NCI-H2107 treated with DMSO at 0.1 percent for 48 hours (cell line): ENCODE measurements around the gene EPAS1.
"Not testable (repeated sequence)": the region's sequence is repeated elsewhere in the genome, so short reads cannot be mapped to it uniquely, and the experiment has no call there.

Experiments
- DNase-seq: peaks from one replicate; lab custom pipeline; 2025; ENCODE audit not compliant: unreplicated experiment; lab: John Stamatoyannopoulos, UW

EPAS1 gene

DNA sequence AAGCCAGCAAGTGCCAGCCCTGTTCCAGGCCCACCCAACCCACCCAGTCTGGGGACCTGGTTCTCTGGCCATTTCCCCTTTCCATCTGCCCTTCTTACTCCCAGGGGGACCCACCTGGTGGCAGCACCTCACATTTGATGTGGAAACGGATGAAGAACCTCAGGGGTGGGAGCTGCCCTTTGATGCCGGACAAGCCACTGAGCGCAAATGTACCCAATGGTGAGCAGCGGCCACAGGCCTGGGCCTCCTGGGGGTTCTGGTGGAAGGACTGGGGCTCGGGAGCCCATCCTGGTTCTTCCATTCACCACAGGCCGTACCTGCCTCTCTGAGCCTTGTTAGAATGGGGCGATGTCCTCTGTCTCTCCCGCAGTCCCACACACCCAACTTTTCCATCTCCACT lies 84.7 kb downstream of the EPAS1 start:
- DNase-seq = no peak

DNA sequence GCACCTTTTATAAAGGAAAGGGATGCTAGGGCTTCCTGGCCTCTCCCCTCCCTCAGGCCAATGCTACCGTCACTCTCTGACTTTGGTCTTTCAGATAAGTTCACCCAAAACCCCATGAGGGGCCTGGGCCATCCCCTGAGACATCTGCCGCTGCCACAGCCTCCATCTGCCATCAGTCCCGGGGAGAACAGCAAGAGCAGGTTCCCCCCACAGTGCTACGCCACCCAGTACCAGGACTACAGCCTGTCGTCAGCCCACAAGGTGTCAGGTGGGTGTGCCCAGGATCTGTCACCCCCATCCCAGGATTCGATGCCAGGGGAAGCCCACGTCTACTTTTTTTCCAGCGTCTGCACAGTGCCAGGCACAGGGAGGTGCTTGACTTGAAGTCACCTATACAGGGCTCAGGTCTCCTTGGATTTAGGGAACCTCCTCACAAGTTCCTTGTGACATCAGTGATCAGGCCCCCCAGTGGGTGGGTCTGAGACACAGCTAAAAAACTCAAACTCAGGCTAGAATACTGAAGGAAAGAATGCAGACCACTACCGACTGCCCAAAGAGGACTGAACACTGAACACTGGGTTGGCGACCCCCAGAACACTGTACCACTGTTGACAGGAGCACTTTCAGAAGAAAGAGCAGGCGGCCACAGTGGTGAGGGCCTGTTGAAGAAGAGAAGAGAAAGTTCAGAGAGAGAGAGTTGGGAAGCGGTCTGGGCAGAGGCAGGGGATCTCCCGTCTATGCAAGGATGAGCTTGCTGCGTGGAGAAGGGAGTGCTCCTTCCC lies 85.3 kb downstream of the EPAS1 start:
- DNase-seq = no peak

DNA sequence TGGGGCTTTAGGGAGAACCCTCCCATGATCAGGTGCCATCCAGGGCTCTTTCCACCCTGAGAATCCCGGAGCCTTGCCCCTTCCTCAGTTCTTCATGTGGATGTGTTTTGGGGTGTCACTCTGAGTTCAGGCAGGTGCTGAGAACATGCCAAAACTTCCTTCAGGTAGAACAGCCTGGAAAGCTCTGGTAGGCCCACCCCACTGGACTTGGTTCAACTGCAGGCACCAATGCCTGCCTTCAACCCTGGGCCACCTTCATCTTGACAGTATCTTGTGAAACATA lies 85.8 kb downstream of the EPAS1 start:
- DNase-seq = no peak

DNA sequence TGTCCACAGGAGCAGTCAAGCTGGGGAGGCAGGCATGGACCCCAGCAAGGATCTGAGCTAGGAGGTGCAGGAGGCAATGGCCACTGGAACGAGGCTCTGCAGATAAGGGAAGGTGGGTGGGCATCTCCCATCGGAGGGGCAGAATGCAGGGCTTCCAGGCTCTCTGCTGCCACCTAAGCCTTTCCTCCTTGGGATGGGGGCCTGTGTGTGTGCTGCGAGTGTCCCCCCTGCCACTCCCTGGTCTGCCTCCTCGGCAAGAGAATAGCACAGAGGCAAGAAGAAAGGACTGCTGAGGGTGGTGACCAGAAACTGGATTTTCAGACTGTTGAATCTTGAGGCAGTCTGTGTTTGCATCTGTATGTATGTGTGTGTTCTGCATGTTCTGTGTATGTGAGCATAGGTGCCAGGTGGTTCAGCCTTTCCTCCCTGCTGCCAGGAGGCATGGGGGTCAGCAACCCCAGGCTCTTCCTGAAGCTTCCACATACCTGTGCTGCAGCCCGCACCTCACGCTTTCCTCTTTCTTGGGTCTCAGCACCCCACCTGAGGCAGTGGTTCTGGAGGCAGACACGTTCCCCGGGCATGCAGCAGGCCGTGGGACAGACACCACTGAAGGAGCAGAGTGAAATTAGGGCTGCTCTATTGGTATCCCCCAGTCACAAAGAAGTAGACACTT lies 86.7 kb downstream of the EPAS1 start:
- no peak for DNase-seq

DNA sequence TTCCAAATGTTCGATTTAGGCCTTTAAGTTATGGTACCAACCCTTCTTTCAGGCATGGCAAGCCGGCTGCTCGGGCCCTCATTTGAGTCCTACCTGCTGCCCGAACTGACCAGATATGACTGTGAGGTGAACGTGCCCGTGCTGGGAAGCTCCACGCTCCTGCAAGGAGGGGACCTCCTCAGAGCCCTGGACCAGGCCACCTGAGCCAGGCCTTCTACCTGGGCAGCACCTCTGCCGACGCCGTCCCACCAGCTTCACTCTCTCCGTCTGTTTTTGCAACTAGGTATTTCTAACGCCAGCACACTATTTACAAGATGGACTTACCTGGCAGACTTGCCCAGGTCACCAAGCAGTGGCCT lies 87.2 kb downstream of the EPAS1 start:
- DNase-seq = no peak

DNA sequence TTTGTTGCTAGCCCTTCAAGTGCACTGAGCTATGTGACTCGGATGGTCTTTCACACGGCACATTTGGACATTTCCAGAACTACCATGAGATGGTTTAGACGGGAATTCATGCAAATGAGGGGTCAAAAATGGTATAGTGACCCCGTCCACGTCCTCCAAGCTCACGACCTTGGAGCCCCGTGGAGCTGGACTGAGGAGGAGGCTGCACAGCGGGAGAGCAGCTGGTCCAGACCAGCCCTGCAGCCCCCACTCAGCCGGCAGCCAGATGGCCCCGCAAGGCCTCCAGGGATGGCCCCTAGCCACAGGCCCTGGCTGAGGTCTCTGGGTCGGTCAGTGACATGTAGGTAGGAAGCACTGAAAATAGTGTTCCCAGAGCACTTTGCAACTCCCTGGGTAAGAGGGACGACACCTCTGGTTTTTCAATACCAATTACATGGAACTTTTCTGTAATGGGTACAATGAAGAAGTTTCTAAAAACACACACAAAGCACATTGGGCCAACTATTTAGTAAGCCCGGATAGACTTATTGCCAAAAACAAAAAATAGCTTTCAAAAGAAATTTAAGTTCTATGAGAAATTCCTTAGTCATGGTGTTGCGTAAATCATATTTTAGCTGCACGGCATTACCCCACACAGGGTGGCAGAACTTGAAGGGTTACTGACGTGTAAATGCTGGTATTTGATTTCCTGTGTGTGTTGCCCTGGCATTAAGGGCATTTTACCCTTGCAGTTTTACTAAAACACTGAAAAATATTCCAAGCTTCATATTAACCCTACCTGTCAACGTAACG lies 88.8 kb downstream of the EPAS1 start:
- no peak for DNase-seq

DNA sequence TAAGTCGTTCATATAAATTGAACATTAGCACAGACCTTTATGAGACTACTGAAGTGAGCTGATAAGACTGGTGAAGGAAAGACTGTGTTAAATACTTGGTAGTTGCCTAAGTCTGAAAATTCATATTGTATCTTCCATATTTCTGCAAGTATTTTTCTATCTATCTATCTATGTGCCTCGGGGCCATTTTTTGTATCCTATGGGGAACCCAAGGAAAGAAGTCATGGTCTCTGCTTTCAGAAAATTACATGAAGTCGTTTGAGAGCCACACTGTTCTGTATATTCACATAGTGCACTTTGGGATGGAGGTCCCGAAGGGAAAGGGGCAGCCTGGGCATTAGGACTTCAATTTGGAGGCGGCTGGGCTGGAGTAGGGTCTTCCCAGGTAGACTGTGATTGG lies 89.6 kb downstream of the EPAS1 start:
- DNase-seq = no peak

DNA sequence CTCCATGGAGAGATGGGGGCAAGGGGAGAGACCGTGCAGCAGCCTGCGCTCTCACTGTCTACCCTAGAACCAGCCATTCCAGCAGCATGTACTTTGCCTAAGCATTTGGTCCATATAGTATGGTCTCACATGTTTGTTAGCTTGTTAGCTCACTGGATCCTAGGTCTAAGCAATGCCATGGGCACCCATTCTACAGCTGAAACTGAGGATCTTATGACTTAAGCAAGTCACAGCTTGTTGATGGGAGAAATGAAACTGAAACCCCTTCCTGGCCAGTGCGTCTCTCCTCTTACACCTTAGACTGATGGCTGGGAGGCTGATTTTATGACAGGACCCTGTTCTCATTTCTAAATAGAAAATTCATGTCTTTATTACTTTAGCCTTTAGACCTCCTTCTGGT lies 90.1 kb downstream of the EPAS1 start:
- DNase-seq = no peak

DNA sequence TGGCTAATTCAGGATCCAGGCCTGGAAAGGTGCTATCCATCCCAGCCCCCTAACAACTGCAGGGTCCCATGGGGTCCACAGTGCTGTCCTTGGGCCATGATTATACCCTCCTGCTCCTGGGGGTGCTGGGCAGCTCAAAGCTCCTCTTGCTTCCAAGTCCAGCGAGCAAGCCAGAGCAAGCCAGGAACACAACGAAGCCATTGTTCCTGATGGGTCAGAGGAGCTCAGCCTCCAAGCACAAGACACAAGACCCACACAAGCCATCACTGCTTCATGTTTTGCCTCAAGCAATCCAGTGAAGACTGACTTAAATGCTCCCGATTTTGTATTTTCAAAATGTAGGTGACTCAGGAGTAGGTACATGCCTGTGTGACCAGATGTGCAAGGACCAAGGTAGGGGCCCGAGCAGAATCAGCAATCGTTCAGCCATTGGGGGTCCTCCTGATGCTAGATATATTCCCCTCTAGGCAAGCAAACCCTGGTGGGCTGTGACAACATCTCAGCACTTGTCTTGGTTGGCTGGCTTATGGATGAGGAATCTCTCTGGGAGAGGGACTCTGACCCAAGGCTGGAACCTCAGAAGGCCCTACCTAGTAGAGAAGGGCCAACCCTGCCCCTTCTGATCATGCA lies 90.8 kb downstream of the EPAS1 start:
- no peak for DNase-seq

DNA sequence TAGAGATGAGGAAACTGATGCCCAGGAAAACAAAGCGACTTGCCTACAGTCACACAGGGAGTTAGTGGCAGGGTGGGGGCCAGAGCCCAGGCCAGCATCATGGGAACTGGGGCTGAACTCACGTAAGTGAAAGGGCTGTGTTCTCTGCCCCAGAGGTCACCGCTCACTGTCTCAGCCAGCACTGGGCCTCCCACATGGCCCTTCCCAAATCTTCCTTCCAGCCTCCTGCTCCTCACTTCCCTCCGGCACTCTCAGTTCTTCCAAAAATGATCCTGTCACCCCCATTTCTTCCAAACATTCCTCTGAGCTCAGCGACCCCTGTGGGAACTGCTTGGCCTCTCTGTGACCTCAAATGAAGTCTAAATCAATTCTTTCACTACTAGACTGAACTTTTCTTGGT lies 91.7 kb downstream of the EPAS1 start:
- no peak for DNase-seq

DNA sequence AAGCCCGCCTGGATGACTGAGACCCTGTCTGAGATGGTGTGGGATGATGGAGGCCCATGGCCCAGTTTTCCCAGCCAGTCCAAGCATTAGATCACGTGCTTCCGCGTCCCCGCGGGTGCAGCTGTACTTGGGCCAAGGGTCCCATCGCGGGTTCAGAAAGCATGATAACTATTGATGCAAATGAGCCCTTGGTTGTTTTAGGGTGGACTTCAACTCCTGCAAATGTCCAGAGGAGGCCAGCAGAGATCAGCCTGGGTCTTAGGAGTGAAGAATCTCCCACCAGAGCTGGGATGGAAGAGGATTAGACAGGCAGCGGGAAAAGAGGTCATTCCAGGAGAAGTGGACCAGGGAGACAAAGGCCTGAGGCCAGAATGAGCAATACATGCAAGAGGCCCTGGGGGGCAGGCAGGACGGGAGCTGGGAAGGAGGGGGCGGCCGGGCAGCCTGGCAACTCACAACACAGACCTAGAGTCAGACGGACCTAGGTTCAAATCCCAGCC lies 92.3 kb downstream of the EPAS1 start:
- no peak for DNase-seq

DNA sequence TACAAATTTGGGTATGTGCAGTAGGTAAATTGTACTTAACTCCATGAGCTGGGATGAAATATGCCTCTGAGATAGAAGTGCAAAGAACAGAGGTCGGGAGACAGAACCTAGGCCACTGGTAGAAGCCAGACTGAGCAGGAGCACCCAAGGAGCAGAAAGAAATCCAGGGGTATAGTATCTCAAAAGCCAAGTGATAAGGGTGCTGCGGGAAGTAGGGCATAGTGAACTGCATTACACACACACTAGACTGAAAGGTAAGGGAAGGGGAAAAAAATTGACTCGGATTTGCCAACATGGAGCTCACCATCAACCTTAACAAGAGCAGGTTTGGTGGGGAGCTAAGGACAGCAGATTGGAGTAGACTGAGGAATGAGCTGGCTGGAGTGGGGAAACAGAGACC lies 92.8 kb downstream of the EPAS1 start:
- no peak for DNase-seq

DNA sequence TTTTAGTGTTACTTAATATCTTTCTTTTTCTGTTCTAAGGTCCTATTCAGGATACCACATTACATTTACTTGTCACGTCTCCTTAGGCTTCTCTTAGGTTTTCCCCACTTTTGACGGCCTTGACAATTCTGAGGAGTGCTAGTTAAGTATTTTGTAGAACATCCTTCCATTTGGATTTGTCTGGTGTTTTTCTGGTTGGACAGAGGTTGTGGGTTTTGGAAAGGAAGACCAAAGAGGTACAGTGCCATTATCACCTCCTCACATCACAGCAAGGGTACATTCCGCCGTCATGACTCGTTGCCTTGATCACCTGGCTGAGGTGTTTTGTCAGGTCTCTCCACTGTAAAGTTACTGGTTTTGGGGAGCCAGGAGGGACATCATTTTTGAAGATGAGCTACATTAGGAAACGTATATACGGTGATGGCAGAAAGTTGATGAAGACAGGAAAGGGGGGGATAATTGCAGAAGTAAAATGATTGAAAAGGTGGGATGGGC lies 93.7 kb downstream of the EPAS1 start:
- no peak for DNase-seq

DNA sequence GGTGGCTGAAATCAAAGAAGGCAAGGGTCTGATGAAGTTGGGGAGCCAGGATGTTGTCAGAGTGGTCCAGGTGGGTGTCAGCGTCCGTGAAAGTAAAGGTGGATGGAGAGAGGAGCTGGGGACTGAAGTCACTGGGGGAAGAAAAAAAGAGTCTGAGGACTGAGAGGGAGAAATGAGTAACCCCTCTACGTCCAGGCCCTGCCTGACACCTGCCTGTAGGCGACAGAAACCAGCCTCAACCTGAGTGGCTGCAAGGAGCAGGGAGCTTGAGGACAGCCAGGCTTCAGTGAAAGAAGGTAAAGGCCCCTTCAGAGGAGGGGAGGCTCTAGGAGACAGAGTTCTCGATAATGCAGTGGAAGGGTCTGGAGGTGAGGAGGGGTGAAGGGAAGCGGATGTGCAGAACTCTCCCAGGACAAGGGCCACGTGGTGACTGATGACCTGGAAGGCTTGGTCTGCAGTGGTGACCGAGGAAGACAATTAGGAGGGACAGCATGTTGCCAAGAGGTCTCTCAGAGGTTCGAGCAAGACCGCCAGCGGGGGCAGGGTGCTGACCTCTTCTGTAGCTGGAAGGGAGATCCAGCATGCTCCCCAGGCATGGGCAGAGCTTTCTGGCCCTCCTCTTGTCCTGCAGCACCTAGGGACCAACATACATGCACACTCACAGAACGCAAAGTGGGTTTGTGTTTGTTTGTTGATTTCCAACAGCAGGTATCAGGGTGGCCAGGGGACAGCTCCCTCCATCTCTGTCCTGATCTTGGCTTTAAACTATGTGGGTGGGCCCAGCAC lies 95.5 kb downstream of the EPAS1 start:
- DNase-seq = no peak

DNA sequence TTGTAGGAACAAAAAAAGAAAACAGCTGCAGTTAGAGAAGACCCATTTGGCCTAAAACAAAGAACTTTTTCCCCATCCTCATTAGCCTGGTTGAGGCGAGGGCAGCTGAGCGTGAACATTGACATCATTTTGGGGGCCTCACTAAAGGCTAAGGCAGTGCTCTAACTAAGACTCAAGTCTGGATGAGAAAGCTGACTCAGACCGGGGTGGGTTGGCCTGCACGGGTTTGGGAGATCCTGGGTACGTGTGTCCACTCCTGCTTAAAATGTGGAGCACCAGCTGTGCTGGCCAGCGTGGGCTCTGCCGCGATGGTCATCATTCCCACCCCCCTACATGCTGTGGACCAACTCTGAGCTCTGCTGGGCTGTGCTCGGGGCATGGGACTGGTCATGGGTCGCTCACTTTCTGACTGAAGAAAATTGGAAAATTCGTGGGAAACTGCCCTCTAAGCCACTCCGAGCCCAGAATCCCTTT lies 96.2 kb downstream of the EPAS1 start:
- DNase-seq = no peak

DNA sequence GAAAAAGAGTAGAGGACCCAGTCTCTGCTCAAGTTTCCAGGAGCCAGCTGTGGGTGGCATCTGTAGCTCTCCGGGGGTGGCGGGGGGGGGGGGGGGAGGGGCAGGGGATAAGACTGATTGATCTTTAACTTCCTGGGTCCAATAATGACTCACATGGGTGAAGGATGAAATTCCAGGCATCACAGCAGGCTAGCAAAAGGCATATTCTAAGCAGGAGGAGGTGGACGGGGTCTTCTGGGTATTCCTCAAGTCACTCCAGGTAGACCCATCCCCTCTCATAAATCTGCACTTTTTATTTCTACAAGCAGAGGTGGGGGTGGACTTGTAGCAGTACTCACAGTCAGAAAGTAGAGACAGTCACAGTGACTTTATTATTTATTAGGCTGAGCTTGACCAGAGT lies 96.7 kb downstream of the EPAS1 start:
- DNase-seq = no peak

DNA sequence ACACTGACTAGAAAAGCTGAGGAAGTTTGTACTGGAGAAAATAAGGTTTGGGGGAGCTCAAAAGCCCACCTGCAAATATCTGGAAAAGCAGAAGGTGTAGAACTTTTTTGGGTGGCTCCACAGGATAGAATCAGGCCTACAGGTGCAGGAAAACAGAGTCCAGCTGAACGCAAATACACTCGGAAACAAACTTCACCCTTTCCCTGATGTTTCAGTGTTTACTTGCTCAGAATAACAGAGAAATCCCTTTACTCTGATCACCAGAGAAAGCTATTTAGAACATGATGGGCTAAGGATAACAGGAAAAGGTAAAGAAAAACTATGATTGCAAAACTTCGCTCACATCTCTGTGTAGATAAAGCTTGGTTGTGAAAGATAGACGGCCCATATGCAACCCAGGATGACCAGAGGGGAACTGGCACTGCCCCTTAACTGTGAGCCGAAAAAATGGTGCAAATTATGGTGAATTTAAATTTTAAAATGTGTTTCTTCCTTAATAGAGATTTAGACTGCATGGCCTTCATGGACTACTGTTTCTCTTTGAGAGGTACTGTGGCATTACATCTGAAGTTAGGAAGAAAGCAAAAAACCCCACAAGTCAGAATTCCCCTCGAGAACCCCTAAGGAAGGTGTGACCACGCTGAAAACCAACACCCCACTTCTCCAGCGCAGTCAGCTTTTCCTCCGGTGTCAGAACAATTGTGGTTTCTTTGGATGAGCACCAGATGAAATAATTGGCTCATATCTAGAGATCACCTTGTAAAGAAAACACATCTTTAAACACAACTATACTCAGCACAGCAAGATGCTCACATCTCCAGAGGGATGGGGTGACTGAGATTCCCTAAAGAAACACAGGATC lies 97.7 kb downstream of the EPAS1 start:
- peak; percentile 4 for DNase-seq

DNA sequence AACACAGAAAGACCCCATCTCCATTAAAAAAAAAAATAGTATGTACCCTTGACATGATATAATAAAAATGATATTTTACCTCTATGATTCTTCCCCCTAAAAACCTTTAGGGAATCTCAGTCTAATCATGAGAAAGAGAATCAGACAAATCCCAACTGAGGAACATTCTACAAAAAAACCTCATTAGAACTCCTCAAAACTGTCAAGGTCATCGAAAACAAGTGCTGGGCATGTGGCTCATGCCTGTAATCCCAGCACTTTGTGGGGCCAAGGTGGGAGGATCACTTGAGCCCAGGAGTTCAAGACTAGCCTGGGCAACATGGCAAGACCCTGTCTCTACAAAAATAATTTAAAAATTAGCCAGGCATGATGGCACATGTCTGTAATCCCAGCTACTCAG lies 98.5 kb downstream of the EPAS1 start:
- DNase-seq = not testable (repeated sequence)

DNA sequence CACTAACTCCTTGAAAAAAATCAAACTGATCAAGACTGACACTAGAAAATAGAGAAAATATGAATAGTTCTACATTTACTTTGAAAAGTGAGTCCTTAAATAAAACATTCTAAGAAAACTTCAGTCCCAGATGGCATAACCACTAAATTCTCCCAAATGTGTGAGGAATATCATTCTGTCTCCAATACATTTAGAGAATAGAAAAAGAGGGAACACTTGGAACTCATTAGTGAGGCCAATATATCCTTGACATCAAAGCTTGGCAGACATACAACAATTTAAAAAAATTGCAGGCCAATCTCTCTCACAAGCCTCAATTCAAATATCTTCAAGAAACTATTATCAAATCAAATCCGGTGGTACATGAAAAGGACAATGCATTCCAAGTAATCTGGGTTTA lies 102.8 kb downstream of the EPAS1 start:
- DNase-seq = no peak

DNA sequence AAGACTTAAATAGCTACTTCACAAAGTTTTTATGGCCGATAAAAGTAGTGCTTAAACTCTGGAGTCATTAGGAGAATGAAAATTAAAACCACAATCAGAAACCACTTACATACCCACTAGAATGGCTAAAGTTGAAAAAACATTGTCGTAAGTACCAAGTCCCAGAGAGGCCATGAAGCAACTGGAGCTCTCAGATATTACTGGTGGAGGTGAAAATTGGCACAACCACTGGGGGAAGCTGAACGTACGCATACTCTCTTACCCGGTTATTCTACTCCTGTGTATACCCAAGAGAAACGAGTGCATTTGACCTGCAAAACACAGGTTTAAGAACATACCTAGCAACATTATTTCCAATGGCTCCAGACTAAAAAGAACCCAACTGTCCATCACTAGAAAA lies 105.7 kb downstream of the EPAS1 start:
- no peak for DNase-seq
